NCI-H2171 treated with DMSO at 0.1 percent for 48 hours (cell line): ENCODE measurements around the gene LDB2.

Source experiments
- DNase-seq: peaks from one replicate; lab custom pipeline; 2025; lab: John Stamatoyannopoulos, UW

The LDB2 gene

DNA sequence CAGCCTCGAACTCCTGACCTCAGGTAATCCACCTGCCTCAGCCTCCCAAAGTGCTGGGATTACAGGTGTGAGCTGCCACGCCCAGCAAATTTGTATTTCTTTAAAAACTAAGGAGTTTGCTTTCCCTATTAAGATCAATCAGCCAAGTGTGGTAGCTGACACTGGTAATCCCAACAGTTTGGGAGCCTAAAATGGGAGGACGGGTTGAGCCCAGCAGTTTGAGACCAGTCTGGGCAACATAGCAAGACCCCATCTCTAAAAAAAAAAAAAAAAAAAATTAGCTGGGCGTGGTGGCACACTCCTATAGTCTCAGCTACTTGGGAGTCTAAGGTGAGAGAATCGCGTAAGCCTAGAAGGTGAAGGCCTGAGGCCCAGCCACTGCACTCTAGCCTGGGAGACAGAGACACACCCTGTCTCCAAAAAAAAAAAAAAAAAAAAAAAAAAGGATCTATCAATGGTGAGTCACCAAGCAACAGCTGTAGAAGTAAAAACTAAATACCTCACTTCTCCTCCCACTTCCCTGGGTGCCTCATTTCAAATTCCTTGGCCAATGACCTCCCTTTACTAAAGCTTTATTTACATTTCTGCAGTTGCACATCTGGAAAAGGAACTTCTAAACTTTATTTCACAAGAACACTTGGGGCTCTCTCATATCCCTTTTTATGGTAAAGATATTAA lies 54.5 kb downstream of the LDB2 start:
- DNase-seq: no peak

GRCh38 chr4:16838226-16838875 lies 60.1 kb downstream of the LDB2 start:
- no peak for DNase-seq

DNA sequence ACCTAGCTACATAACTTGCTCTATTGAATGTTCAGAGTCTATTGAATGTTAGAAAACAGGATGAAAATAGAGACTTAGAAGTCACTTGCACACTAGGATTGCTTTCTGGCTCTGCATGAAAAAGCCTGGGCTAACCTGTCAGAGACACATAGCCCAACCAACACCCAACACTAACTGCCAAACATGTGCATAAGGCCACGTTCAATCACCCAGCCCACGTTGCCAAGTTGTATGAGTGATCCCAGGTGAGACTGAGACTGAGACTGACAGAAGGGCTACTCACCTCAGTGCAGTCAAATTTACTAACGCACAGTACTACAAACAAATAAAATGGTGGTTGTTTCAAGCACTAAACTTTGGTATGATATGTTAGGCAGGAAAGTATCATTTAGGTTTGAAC lies 61.0 kb downstream of the LDB2 start:
- no peak for DNase-seq

DNA sequence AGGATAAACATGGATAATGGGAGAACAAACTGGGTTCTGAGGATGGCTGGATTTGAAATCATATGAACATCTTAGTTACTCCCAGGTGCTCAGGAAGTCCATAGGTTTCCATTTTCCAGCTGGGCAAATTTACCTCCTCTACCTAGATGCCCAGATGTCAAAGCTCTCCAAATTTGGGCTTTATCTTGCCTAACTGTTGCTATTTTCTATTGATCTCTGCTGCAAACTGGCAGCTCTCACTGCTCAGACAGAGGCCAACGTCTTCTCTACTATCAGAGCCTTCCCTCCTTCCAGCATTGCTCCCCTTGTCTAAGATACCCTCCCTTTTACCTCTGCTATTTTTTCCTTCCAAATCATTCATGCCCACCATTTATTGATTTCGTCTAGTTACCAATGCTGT lies 62.1 kb downstream of the LDB2 start:
- DNase-seq: no peak

DNA sequence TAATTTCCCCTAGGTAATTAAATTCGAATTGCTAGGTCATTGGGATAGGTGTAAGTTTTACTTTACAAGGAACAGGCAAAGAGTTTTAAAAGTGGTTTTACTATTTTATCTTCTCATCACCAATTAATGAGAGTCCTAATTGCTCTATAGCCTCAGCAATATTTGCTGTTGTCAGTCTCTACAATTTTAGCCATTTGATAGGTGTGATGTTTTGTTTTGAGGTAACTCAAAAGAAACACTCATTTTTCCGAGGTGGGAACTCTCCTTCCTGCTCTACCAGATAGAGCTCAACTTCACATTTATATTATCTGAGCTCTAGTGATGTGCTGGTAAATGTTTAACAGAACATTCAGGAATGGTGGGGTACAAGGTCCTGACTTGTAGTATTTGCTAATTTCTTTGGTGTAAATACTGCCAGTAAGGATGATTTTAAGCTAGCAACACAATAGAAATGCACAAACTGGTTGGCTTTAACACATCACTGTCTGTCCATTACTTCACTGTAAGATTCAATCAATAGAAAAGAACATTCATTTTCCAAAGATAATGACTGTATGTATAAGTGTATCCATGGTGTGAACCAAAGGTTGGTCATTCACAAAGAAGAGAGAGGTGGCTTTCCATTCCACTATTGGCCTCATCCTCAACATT lies 62.7 kb downstream of the LDB2 start:
- no peak for DNase-seq

DNA sequence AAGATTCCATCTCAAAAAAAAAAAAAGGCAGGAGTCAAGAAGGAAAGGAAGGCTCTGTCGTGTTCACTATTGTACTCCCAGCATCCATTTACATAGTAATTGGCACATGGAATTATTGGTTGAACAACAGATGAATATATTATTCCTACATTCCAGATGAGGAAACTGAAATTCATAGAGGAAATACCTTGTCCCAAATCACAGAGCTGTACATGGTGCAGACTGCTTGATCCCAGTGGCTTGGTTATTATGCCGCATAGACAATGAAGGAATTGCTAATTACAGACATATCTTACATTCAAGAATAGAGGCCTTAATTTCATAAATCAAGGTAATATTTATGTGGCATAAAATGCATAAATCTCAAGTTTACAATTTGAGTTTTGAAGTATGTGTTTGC lies 63.6 kb downstream of the LDB2 start:
- DNase-seq: no peak

DNA sequence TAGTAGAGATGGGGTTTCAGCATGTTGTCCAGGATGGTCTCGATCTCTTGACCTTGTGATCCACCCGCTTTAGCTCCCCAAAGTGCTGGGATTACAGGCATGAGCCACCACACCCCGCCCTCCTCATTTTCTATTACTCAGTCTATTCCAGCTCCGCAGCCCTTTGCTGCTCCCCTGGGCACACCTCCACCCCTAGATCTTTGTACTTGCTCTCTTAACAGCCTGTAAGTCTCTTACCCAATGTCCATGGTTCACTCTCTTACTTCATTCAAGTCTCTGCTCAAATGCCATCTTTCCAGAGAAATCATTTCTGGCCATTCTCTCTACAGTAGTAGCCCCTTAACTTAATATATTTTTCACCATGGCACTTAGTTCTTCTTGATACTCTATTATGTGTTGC lies 64.7 kb downstream of the LDB2 start:
- no peak for DNase-seq

- DNase-seq: no peak
Observed at GRCh38 chr4:16830081-16830480, 68.4 kb downstream of the LDB2 start.

- DNase-seq: no peak
Observed at GRCh38 chr4:16827794-16828724, 70.4 kb downstream of the LDB2 start.

DNA sequence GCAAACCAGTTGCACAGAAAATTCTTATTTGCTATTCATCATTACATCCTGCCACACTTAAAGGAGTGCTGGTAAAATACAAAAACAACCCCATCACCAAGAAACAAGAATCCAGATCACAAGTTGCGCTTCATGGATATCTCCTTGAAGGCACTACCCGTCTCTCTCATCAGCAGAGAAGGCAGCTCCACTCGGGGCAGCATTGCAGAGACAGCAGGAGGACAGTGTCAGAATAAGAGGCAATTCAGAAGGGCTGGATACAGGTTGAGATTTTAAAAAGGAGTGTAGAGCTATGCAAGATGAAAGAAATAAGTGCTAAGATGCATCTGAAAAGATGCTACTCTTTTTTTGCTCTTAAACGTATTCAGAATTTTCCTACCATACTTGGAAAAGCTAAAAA lies 71.4 kb downstream of the LDB2 start:
- DNase-seq: no peak

DNA sequence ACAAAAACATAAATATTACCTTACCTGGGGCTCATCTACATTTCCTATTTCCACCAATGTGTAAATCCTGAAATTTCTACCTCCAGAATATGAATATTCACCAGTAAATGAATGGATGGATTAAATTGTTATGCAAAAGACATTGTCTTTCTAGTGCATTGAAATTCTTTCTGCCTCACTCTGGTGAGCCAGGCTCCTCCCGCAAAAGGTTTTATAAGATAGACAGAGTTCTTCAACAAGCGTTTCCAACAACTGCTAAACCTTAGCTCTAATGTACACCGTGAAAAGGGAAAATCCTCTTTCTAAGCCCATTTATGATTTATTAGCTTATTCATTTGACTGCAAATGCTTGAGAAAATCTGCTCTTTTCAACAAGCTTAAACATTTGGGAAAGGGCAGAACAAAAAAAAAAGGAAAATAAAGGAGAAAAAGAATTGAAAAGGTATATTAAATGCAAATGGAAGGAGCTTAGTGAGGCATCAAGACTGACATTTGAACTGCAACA lies 72.0 kb downstream of the LDB2 start:
- DNase-seq: no peak

- DNase-seq: no peak
Observed at GRCh38 chr4:16824278-16824806, 74.1 kb downstream of the LDB2 start.

DNA sequence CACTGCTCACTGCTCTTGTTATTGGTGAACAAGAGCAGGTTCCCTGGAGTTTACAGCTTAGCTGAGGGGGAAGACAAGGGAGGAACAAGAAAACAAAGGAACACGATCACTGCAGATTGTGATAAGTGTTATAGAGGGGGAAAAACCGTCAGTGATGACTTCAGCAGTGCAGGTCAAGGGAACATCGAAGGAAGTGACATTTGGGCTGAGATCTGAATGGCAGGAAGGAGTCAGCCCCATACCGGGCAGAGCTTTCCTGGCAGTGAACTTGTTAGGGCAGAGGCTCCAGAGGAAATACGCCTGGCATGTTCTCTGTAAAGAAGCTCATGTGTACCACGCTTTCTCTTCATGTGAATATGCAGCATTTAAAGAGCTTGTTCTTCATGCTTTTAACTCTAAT lies 78.1 kb downstream of the LDB2 start:
- DNase-seq: no peak

DNA sequence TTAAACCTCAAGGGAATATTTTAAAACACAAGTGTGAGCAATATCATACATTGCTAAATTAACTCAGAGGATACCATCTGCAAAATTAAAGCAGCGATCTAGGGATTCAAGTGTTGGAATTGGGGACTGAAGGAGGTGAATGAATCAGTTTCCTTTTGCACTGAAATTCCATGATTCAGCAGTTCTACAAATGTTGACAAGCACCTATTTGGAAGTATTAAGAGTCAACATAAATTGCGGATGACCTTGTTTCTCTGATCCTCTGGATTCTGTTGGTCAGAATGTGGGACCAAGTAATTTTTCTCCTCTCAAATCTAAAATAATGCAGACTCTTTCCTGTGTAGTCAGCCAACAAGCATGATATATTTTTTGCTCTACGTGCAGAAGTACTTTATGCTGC lies 78.8 kb downstream of the LDB2 start:
- no peak for DNase-seq

DNA sequence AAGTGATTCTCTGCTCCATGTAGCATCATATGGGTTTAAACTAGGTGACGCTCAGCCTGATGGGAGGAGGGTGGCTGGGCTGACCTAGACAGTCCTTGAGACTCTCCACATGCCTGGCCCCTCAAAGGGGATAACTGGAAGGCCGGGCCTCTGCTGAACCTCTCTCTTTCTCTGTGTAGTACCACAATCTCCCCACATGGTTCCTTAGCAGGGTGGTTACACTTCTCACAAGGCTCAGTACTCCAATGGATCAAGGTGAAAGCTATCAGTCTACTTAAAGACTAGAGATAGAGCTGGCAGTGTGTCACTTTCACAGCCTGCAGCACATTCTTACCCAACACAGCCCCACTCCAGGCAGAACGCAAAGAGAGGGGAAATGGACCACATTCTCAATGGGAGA lies 80.4 kb downstream of the LDB2 start:
- DNase-seq: no peak

DNA sequence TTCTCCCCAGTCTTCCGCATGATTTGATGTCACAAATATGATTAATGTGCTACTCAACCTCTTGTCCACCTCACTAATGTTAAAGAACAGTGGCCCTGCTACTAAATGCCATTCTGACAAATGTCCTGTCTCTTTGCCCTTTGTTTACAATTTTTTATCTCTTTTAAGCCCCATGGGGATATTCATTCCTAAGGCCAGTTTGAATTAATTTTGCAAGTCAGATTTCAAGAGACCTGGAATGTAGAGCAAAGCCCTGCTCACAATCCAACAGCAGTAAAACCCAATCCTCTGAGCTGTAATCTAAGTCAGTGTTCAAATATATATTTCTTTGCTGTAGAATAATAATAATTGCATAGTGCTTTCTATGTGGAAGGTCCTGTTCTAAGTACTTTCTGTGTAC lies 81.2 kb downstream of the LDB2 start:
- DNase-seq: no peak

DNA sequence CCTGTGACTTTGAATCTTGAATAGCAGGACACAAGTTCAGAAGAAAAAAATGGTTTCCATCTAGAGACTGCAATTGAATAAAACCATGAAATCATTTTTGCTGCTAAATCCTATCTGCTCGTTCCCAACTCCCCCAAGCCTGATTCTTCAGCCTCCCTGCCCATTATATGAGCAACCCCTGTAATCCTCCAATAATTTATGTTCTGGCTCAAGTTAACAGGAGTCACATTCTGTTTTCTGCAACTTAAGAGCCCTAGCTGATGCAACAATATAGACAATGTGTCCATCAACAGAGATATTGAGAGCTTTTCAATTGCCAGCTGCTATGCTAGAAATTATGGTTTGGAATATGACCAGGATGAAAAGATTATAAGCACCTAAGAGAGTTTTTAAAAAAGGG lies 84.1 kb downstream of the LDB2 start:
- no peak for DNase-seq

DNA sequence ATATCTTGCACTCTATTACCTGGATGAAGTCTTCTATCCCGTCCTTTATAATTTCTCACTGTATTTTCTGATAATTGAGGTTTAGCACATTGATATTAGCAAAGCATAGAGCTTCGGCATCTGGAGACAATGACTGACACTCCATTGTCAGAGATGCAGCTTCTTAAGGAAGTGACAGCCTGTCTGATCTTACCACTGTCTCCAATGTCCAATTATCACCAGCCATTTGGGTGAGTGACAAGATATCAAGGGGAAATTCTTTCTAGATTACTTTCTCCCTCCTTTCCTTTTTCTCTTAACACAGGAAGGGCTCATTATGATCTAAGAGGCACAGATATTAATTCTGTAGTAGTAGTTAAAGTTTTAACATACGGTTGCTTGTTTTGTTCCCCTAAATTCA lies 86.4 kb downstream of the LDB2 start:
- DNase-seq: no peak

DNA sequence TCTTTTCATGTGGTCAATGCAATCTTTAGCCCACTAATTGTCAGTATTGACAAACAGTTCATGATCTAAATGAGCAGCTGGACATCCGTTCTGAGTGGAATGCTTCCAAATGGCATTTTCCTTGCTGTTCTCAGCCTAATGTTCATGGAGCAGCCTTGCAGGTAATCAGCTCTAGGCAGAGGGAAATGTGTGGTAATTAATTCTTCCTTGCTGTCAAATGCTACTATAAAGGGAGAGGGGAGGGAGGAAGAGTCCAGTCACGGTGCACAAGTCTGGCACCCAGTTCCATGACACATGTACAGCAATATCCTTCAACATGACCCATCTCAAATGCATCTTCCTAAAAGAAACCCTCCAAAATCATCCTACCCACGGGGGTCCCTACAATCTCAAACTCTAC lies 88.5 kb downstream of the LDB2 start:
- DNase-seq: no peak

DNA sequence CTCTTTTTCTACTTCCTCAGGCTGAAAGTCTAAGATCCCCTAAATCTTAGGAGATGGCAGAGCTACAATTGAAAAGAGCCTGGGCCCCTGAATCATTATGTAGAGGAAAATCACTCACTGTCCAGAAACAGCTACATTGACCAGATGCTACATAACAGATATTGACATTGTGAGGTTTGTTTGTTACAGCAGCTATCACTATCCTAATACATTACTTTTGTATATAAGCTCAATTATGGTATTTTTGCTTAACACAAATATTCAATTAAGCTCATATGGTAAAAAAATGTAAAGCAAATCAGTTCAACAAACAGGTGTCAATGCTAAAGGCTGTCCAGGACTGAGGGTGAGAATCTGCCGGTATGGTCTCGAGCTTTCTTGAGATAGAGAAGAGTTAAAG lies 89.4 kb downstream of the LDB2 start:
- DNase-seq: no peak

DNA sequence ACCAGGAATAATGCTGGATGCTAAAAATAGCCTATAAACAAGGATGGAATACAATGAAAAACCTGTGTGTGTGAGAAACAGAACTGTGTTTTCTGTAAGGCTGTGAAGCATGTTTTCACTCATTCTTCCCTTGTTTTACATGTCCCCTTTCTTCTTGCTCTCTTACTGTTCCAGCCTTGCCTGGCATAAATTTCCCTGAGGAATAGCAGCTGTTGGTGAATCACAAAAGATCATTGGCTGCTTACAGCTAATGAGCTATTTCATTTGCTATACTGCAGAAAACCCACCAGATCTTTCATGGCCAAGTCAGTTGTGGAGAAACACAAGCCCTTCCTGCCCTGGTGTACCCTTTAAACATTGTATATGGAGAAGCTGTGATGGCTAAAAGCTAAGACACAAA lies 91.1 kb downstream of the LDB2 start:
- no peak for DNase-seq

DNA sequence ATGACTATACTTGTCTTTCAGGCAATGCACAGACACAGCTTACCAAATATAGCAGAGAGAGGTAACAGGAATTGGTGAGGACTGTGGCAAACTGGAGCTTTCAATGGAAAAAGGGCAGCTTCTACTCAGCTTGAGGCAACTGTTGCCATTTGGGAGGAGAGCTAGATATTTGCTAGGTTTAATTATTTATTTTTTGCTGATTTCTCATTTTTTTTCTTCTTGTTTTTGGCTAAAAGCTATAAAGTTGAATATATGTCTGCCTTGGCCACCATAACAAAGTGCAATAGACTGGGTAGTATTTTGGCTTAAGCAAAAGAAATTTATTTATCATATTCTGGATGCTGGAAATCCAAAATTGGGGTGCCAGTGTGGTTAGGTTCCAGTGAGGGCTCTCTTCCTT lies 93.9 kb downstream of the LDB2 start:
- DNase-seq: no peak
